ENCODE results near the gene GSTA4. TPM values are rescaled to one million over a fixed set of nuclear protein-coding genes. Genes with fewer than 3 reads are reported as not detected.
"Not testable (repeated sequence)": the region's sequence is repeated elsewhere in the genome, so short reads cannot be mapped to it uniquely, and the experiment has no call there.

GSTA4 gene
- total RNA-seq, 1 donor from 2014 or later: 5.5 TPM

DNA sequence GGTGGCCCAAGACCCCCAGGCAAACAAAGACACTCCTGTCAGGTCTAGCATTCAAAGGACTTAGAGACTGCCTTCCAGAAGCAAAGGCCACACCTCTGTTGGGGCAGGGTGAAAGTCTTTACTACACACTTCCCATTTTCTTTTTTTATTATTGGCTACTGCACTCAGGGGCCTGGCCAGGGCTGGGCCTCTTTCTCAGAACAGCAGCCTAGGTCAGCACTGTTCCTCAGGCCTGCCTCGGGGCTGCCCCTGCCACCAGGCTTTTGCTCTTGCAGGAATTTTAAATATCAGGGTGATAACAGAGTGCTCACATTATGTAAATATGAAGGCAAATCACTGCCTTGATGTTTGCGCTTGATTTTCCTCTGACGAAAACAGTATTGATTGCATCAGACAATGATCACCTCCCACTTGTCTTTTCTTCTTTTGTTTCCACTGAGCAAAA is 18.5 kb downstream of the GSTA4 start:
- DNase-seq (ENCODE audit: low spot score) (no peak), ATAC-seq (peak; percentile 48)

DNA sequence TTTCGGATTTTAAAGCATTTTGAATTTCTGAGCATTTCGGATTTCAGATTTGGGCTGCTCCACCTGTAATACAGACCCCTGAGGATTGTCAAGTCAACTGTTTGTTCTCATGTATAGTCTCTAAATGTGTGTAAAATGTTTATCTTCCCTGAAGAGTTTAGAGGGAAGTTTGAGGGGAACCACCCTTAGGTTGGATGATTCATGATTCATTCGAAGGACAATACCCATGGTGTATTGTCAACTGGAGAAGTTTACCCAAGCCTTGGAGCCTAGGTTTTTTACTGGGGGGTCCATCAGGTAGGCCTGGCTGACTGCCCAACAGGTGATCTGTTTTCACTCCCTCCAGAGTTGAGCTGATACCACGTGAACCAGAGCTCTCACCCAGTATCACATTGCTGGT is 18.9 kb downstream of the GSTA4 start:
- ATAC-seq: no peak
- no peak for DNase-seq (ENCODE audit: low spot score)

DNA sequence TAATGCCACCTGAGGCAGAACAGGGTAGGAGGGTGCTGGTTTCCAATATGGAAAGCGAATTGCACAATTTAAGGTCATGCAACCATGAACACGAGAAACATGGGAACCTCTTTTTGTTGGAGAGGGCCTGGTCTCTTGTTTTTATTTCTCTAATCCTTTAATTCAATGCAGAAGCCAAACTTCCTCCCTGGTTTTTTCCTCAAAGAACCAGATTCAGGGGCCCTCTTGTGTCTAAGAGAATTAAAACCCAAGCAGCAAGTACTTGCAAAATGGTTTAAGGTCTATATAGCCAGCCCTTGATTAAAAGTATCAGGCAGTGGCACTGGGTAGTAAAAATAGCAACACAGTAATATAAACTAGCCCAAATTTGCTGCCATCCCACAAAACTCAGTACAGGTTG is 19.5 kb downstream of the GSTA4 start:
- ATAC-seq: no peak
- no peak for DNase-seq (ENCODE audit: low spot score)

- no peak for ATAC-seq
- DNase-seq (ENCODE audit: low spot score): no peak
These were observed 22.1 kb downstream of the GSTA4 start for GRCh38 chr6:52972989-52973388.

DNA sequence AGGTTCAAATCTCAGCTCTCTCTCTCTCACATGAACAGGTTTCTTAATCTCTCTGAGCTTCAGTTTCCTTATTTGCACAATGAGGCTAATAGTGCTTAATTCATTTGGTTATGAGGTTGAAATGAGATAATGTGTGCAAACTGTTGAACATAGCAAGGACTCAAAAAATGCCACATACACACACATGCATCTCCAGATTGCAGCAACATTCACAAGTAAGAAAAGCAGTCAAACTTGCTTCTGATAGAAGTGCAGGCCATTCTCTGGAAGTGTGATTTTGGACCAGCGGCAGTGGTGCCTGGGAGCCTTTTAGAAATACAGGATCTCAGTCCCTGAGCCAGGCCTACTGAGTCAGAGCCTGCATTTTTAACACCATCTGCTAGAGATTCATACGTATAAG is 25.7 kb downstream of the GSTA4 start:
- ATAC-seq (no peak), DNase-seq (ENCODE audit: low spot score) (no peak)

DNA sequence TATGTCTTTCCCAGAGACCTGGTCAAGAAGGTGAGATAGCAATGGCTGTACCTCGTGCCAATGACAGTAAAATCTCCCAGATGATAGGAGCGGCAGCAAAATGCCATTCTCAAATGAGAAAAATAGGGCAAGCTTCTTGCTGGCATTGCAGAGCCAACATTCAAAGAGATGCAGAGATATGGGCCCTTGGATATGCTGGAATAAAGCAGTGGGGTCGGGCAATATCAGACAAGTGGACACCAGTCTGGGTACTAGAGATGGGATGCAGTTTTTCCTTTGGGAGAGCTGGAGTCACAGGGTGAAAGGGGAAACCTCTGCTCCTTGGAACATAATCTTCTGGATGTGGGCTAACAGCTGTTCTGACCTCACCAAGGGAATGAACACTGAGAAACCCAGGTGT is 29.0 kb downstream of the GSTA4 start:
- ATAC-seq (no peak), DNase-seq (ENCODE audit: low spot score) (no peak)

DNA sequence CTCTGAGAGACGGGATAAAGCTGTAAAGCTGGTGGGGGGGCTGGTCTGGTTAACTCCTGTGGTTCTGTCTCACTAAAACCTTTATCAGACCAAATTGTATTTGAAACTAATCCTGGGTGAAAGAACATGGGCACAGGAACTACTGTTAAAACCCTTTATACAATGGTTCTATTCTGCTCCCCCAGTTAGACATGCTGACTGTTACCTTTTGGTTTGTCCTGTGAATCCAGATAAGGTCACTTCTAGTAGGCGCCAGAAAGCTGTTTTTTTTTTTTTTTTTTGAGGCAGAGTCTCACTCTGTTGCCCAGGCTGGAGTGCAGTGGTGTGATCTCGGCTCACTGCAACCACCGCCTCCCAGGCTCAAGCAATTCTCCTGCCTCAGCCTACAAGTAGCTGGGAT is 29.7 kb downstream of the GSTA4 start:
- ATAC-seq (no peak), DNase-seq (ENCODE audit: low spot score) (no peak)

DNA sequence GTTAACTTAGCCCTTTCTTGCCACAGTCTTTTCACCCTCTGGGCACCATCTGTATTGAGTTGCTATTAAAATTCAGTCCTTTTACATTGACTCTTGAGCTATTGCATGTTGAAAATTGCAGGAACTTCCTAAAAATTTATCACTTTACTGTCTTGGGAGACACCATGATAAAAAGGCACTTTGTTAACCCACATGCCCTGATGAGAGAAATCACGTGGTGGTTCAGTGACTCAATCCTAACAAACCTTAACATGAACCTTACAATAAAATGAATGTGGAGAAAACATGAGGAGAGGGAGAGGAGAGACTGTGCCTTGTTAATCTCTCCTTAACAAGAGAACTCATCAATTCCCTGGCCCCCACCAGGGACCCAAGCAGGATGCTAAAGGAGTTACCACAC is 30.8 kb downstream of the GSTA4 start:
- ATAC-seq: no peak
- DNase-seq (ENCODE audit: low spot score): no peak

GRCh38 chr6:52962701-52963100 is 32.4 kb downstream of the GSTA4 start:
- DNase-seq (ENCODE audit: low spot score): no peak
- ATAC-seq: no peak

DNA sequence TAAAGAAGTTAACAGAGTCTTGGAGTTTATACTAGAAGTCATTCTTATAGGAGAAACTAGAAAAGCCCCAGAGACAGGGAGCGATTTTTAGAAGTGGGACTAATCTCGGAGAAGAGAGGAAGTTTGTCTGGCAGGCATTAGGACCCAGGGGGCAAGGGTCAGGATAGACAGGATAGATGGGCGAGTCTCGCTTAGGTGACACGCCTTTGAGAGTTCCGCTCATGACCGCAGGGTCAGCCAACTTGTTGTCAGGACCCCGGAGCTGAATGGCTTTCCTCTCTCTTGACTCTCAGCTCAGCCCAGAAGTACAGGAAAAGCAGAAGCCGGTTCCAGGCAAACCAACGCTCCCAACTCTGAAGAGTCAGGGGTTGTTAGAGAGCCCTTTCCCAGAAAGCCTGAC is 34.1 kb downstream of the GSTA4 start:
- not testable (repeated sequence) for ATAC-seq; DNase-seq (ENCODE audit: low spot score)

DNA sequence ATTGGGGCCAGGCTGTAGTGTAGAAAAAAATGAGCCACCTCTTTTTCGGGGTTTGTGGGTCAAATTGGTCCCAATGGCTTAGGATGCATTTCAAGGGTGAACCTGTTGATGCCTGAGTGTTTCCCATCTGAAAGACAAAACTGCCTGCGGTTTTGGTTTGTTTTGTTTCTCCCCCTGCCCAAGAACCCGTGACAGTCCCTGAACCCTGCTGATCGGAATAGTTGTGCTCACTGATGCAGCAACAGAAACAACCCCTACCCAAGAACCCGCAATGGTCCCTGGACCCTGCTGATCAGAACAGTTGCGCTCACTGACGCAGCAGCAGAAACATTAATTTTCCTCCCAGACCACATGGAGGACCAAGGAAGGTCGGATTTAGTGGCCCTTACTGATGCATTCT is 34.9 kb downstream of the GSTA4 start:
- not testable (repeated sequence) for ATAC-seq; DNase-seq (ENCODE audit: low spot score)

DNA sequence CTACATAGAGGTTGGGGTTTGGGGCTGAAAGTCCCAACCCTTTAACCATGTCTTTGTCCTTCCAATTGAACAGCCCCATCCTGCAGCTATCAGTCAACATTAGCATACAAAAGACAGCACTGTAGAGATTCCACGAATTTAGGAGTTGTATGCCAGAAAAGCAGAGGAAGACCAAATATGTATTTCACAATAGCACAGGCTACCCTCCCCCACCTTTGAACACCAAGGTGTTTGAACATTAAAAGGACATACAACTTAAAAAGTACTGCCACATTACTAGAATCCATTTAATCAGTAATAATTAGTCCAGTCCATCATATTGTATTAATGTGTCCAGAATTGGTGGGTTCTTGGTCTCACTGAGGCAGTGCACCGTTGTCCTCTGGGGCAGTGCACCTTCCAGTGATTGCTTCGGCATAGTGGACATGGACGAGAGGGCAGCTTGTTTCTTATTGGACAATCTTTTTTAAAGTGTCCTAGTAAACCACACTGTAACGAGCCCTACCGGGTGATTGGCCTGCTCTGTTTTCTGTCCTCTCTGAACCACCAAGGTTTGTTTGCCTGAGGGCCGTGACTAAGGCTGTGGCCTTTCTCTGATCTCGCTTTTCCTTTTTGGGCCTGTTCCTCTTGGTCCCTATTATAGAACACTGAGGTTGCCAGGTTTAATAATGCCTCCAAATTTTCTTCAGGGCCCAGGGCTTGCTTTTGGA is 36.4 kb downstream of the GSTA4 start:
- no peak for ATAC-seq
- no peak for DNase-seq (ENCODE audit: low spot score)

DNA sequence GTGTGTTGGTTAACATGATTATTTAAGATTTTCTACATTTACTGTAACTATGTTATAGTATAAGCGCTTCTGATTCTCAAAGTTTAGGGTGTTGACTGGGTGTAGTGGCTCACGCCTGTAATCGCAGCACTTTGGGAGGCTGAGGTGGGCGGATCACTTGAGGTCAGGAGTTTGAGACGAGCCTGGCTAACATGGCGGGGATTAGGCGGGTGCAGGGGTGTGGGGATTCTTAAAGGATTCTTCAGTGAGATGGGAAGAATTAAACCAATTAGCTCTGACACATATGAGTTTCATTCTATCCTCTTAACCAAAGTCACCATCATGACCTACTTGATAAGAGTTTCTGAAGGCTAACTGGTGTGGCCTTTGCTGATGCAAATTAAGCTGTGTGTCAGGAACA is 39.2 kb downstream of the GSTA4 start:
- no peak for ATAC-seq

GRCh38 chr6:52953911-52954839 is 40.9 kb downstream of the GSTA4 start:
- ATAC-seq: no peak
- no peak for DNase-seq (ENCODE audit: low spot score)

More for the DNA sequence above, 39.2 kb downstream of the GSTA4 start:
- no peak for DNase-seq (ENCODE audit: low spot score)

DNA sequence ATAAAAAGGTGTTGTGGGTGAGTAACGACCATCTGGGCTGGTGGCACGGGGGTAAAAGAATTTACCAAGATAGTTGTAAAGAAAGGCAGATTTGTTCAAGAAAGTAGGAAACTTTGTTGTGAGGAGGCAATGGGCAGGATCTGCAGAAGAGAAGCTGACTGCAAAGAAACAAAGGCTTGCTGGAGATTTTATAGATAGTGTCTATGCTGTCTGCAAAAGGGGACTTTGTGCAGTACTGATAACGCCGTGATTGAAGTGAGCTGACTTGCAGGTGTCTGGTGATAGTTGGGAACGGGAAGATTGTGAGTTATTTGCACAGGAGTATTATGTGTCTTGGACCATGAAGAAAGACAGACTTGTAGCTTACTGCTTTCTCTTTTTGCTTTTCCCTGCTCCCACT is 48.8 kb downstream of the GSTA4 start:
- no peak for DNase-seq (ENCODE audit: low spot score)
- ATAC-seq: no peak

GRCh38 chr6:52942821-52943220 is 52.3 kb downstream of the GSTA4 start:
- not testable (repeated sequence) for DNase-seq (ENCODE audit: low spot score); ATAC-seq

- ATAC-seq (no peak), DNase-seq (ENCODE audit: low spot score) (no peak)
These were observed 52.9 kb downstream of the GSTA4 start for GRCh38 chr6:52942221-52942620.

GRCh38 chr6:52937908-52938307 is 57.2 kb downstream of the GSTA4 start:
- ATAC-seq (no peak), DNase-seq (ENCODE audit: low spot score) (no peak)

DNA sequence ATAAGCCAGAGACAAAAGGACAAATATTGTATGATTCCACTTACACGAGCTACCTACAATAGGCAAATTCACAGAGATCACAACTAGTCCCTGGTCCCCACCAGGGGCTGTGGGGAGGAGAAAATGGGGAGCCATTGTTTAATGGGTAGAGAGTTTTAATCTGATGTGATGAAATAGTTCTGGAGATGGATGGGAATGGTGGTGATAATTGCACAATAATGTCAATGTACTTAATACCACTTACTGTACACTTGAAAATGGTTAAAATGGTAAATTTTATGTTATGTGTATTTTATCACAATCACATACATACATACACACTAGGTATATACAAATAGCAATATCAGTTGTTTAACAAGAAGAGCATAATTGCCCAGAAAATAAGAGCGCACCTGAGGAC is 61.3 kb downstream of the GSTA4 start:
- no peak for ATAC-seq
- no peak for DNase-seq (ENCODE audit: low spot score)

DNA sequence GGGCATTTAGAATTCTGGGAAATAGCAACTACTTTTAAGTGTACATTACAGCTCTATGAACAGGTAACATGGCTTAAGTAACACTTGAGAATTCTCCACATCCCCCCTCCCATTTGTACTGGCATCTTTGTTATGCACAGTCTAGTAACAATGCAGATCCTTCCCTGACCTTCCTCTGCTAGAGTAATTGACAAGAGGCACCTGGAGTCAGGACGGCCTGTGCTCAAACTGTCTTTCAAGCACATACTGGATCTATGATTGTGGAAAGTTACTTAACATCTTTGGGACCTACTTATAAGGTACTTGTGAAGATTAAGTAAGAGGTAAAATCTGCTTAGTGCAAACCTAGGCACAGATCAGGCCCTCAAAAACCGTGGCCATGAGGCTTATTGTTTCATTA is 63.7 kb downstream of the GSTA4 start:
- no peak for DNase-seq (ENCODE audit: low spot score)
- ATAC-seq: no peak

GRCh38 chr6:52929321-52930164 is 65.5 kb downstream of the GSTA4 start:
- DNase-seq (ENCODE audit: low spot score) (peak; percentile 53), ATAC-seq (peak; percentile 87)
